Endothelial cell of umbilical vein (primary cell): ENCODE data around the gene ST6GALNAC2. TPM values are rescaled to one million over a fixed set of nuclear protein-coding genes. Genes with fewer than 3 reads are reported as not detected.

Experiments used
- BruUV-seq: library from RNA; stranded (reverse); fragments of 400-500 nt; replicated peaks from 2 replicates; lab custom pipeline; 2021; lab: Mats Ljungman, UMichigan
- CTCF ChIA-PET: fragments of 300-600, 350-600 bp; sonication (Branson Sonifier 250); formaldehyde crosslinking; loops from one replicate; lab custom pipeline; 2021; ENCODE audit warnings: antibody characterized with exemption, inconsistent platforms; lab: Charles Lee
- POLR2A ChIA-PET: fragments of 300-600, 350-600 bp; sonication (Branson Sonifier 250); formaldehyde crosslinking; loops from one replicate; lab custom pipeline; 2021; ENCODE audit warnings: antibody characterized with exemption, inconsistent platforms; lab: Charles Lee
- DNase-seq: peaks from one replicate; pipeline ENCODE4 v3.0.0-alpha.2; 2011; ENCODE audit warnings: low read depth, low spot score
- FAIRE-seq: peaks from 2 replicates; lab custom pipeline; 2011; peaks lifted over from hg19 to GRCh38; lab: Jason Lieb, UNC
- H2AFZ ChIP-seq: 2 replicates; pipeline ENCODE4 v1.6.0; 2012; ENCODE audit warnings: low read depth, low read length, control low read depth, inconsistent platforms
- H3K27ac ChIP-seq: 2 replicates; pipeline ENCODE4 v1.5.1; 2011; ENCODE audit warnings: low read depth, mild to moderate bottlenecking, control low read depth, low read length, moderate library complexity; ENCODE audit not compliant: insufficient read depth
- H3K27me3 ChIP-seq, 2 experiments: 2 replicates each; pipeline versions ENCODE4 v1.6.0 to v1.6.1; 2011; ENCODE audit warnings: low read length in 2 of 2, mixed read lengths in 1 of 2; ENCODE audit not compliant: control insufficient read depth in 2 of 2, insufficient read depth in 2 of 2
- H3K36me3 ChIP-seq, 2 experiments: 2 replicates in 1 of 2; 3 replicates in 1 of 2; pipeline ENCODE4 v1.5.1; 2011; ENCODE audit warnings: low read length in 2 of 2, mild to moderate bottlenecking in 1 of 2, moderate library complexity in 1 of 2; ENCODE audit not compliant: control insufficient read depth in 2 of 2, insufficient read depth in 2 of 2; ENCODE audit errors: extremely low read depth in 1 of 2
- H3K4me1 ChIP-seq: 3 replicates; pipeline ENCODE4 v1.5.1; 2011; ENCODE audit warnings: mild to moderate bottlenecking, low read length; ENCODE audit not compliant: control insufficient read depth, insufficient read depth; ENCODE audit errors: extremely low read depth
- H3K4me2 ChIP-seq: 2 replicates; pipeline ENCODE4 v1.6.1; 2011; ENCODE audit warnings: low read length, control low read depth, mixed read lengths; ENCODE audit not compliant: insufficient read depth
- H3K4me3 ChIP-seq, 3 experiments: fragments of 200-600 bp in 1 of 3; sonication (generic), shearing (Covaris generic) in 1 of 3; replicated peaks in 1 of 3; 2 replicates each; pipeline ENCODE4 v1.5.1; 2011 to 2016; ENCODE audit warnings: control low read depth in 3 of 3, low read length in 3 of 3, mild to moderate bottlenecking in 2 of 3, inconsistent platforms in 1 of 3, low read depth in 1 of 3, moderate library complexity in 1 of 3; ENCODE audit not compliant: insufficient read depth in 1 of 3
- H3K79me2 ChIP-seq: 2 replicates; pipeline ENCODE4 v1.6.0; 2012; ENCODE audit warnings: low read length, inconsistent platforms; ENCODE audit not compliant: control insufficient read depth, insufficient read depth
- H3K9ac ChIP-seq: replicated peaks from 2 replicates; pipeline ENCODE3; 2011; ENCODE audit warnings: low read length, control low read depth; ENCODE audit not compliant: insufficient read depth; ENCODE audit errors: extremely low read depth
- H3K9me1 ChIP-seq: replicated peaks from 3 replicates; pipeline ENCODE4 v1.6.0; 2011; ENCODE audit warnings: mild to moderate bottlenecking, low read length; ENCODE audit not compliant: control insufficient read depth, insufficient read depth; ENCODE audit errors: extremely low read depth
- H3K9me3 ChIP-seq: replicated peaks from 2 replicates; pipeline ENCODE4 v1.5.1; 2012; ENCODE audit warnings: low read length, inconsistent platforms; ENCODE audit not compliant: control insufficient read depth, insufficient read depth
- H4K20me1 ChIP-seq: replicated peaks from 2 replicates; pipeline ENCODE3; 2011; ENCODE audit warnings: mild to moderate bottlenecking, low read length; ENCODE audit not compliant: control insufficient read depth, insufficient read depth; ENCODE audit errors: extremely low read depth
- EZH2 ChIP-seq: IDR thresholded peaks from 2 replicates; pipeline ENCODE4 v1.6.1; 2012; ENCODE audit warnings: borderline replicate concordance, low read depth, mild to moderate bottlenecking, moderate library complexity, low read length, inconsistent platforms; ENCODE audit not compliant: severe bottlenecking
- FOS ChIP-seq: IDR thresholded peaks from 2 replicates; pipeline ENCODE4 v1.6.1; 2011; ENCODE audit warnings: mild to moderate bottlenecking, low read length, moderate library complexity, borderline replicate concordance; ENCODE audit not compliant: insufficient read depth
- GATA2 ChIP-seq: IDR thresholded peaks from 2 replicates; pipeline ENCODE4 v1.7.0; 2011; ENCODE audit warnings: low read depth, mild to moderate bottlenecking, moderate library complexity, mixed read lengths, low read length; ENCODE audit not compliant: insufficient read length, insufficient read depth
- JUN ChIP-seq: IDR thresholded peaks from 2 replicates; pipeline ENCODE4 v1.6.1; 2011; ENCODE audit warnings: borderline replicate concordance, low read depth; ENCODE audit not compliant: insufficient read length, insufficient read depth
- MYC ChIP-seq: IDR thresholded peaks from one replicate; pipeline ENCODE4 v1.6.1; 2011; ENCODE audit warnings: mild to moderate bottlenecking, low read depth, low read length
- POLR2A ChIP-seq: IDR thresholded peaks from 2 replicates; pipeline ENCODE4 v1.6.1; 2012; ENCODE audit warnings: low read depth, mild to moderate bottlenecking, control low read depth, low read length
- POLR2AphosphoS5 ChIP-seq: IDR thresholded peaks from 2 replicates; pipeline ENCODE4 v1.6.1; 2012; ENCODE audit warnings: low read depth, mild to moderate bottlenecking, control low read depth, low read length, moderate library complexity; ENCODE audit not compliant: insufficient read depth
- dilution Hi-C: fragments of 300-500 bp; cut with MboI; formaldehyde crosslinking; loops from one replicate; pipeline ENCODE4 v1.15.0; 2019; ENCODE audit warnings: low sequenced_read_pairs; ENCODE audit not compliant: extremely low pct_ligation_motif_present
- intact Hi-C: fragments of 100-400 bp; cut with micrococcal nuclease; formaldehyde crosslinking; loops from one replicate; pipeline ENCODE4 v1.10.0; 2022
- polyA plus RNA-seq, 4 experiments: library from polyadenylated mRNA; depleted of rRNA in 3 of 4; stranded (reverse) in 3 of 4; unstranded in 1 of 4; fragments of >200 nt; gene quantifications; 2 replicates each; pipeline versions ENCODE4 v1.2.1 to v1.2.3, GENCODE V29; 2011 to 2012; ENCODE audit warnings: missing spikeins in 1 of 4
- total RNA-seq: library from RNA; stranded (reverse); gene quantifications from 2 replicates; pipeline ENCODE4 v1.2.3, GENCODE V29; 2021
- TF ChIP-seq, protein P1 (sequence below), 2 donors: IDR thresholded peaks; 1 replicate in 1 of 2; 2 replicates in 1 of 2; pipeline ENCODE4 v1.5.1; 2011; ENCODE audit warnings: low read length in 2 of 2, mild to moderate bottlenecking in 2 of 2, moderate library complexity in 2 of 2, control low read depth in 1 of 2, inconsistent platforms in 1 of 2, low read depth in 1 of 2; ENCODE audit not compliant: insufficient read depth in 1 of 2; ENCODE audit errors: extremely low read depth in 1 of 2
- TF ChIP-seq, protein P2 (sequence below): IDR thresholded peaks from 2 replicates; pipeline ENCODE4 v1.6.1; 2011; ENCODE audit not compliant: insufficient read depth, insufficient read length

ST6GALNAC2 gene
- total and polyA plus RNA-seq, 2 donors (not counting 3 experiments of a cell fraction or from before 2014, with no cell fraction given), result 0.59 to 1.7 TPM

DNA sequence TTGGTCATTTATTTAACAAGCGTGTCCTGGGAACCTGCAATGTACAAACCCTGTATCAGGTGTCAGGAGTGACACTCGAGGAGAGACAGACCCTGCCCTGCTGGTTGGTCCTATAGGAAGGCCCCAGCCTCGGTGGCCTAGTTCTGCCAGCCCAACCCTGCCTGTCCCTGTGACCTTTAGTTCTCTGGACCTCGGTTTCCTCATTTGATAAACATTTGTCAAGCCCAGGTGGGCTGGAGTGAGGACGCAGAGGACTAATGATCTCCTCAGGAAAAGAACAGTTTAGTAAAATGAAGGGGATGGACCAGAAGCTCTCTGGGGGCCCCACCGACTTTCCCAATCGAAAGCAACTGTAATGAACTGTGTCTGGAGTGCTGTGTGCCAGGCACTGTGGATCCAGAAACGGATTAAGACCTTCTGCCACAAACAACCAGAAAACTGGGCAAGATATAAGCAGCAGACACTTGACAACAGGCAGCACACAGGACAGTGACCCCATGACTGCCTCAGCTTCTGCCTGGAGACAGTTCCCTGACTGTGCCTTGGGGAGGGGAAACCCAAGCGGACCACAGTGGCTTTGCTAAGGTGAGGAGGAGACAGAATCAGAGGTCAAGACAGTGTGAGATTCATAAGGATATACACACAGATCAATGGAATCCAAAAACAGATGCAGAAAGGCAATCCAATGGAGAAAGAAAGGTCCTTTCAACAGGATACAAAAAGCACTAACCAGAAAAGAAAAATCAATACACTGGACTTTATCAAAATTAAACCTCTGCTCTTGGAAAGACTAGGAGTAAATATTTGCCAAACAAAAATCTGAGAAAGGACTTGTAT lies 37.1 kb downstream of the ST6GALNAC2 start:
- Histone ChIP-seq H3K9ac (no peak overlapping the region), H3K4me1 (peaks cover 12% of the 10 kb centered on the region), H3K9me3 (no peaks in the 10 kb centered on the region), H3K4me2 (no peak overlapping the region), H4K20me1 (no peaks in the 10 kb centered on the region), H3K27ac (no peak overlapping the region), H3K9me1 (no peaks in the 10 kb centered on the region), H3K4me3 (no peak overlapping the region), H3K27me3 (peaks cover 0 to 3% of the 10 kb centered on the region in 2 experiments), H2AFZ (no peak overlapping the region), H3K79me2 (no peaks in the 10 kb centered on the region), H3K36me3 (no peaks in the 10 kb centered on the region)
- DNase-seq (no peak), FAIRE-seq (no peak)
- BruUV-seq, result no TSS peak
- ChIA-PET CTCF (interaction anchor here (1.3 to 1.8 kb wide), 4 partner anchors 12 to 133 kb away, joined by 3 to 13 read pairs (median 6); no protein-coding TSS in a partner anchor), POLR2A (no interaction called here)
- dilution Hi-C loops, result no loop called here
- intact Hi-C loops, result no loop called here
- TF ChIP-seq MYC, result no peak
- no peak for TF ChIP-seq EZH2
- no peak for TF ChIP-seq FOS
- TF ChIP-seq POLR2AphosphoS5, result no peak
- TF ChIP-seq, protein P1, sequence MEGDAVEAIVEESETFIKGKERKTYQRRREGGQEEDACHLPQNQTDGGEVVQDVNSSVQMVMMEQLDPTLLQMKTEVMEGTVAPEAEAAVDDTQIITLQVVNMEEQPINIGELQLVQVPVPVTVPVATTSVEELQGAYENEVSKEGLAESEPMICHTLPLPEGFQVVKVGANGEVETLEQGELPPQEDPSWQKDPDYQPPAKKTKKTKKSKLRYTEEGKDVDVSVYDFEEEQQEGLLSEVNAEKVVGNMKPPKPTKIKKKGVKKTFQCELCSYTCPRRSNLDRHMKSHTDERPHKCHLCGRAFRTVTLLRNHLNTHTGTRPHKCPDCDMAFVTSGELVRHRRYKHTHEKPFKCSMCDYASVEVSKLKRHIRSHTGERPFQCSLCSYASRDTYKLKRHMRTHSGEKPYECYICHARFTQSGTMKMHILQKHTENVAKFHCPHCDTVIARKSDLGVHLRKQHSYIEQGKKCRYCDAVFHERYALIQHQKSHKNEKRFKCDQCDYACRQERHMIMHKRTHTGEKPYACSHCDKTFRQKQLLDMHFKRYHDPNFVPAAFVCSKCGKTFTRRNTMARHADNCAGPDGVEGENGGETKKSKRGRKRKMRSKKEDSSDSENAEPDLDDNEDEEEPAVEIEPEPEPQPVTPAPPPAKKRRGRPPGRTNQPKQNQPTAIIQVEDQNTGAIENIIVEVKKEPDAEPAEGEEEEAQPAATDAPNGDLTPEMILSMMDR (IDR thresholded peaks at IDR 0.05; ENCODE audit: extremely low read depth in 1 of 2, insufficient read depth in 1 of 2, low read depth in 1 of 2, low read length in 2 of 2), result no peak
- no peak for TF ChIP-seq JUN
- TF ChIP-seq, protein P2, sequence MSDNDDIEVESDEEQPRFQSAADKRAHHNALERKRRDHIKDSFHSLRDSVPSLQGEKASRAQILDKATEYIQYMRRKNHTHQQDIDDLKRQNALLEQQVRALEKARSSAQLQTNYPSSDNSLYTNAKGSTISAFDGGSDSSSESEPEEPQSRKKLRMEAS, result no peak
- TF ChIP-seq GATA2, result no peak
- TF ChIP-seq POLR2A, result no peak
